BE2C (cell line): Measurements from ENCODE around the gene EFS. TPM values are rescaled to one million over a fixed set of nuclear protein-coding genes. Genes with fewer than 3 reads are reported as not detected.

Experiments
- DNase-seq: peaks from one replicate; pipeline ENCODE4 v3.0.0-alpha.2; 2020
- H3K27me3 ChIP-seq: fragments of 250-450 bp; sonication (Bioruptor Pico); 2 replicates; pipeline ENCODE4 v1.5.1; 2020; ENCODE audit warnings: mild to moderate bottlenecking
- H3K36me3 ChIP-seq: fragments of 250-450 bp; sonication (Bioruptor Pico); 2 replicates; pipeline ENCODE4 v1.5.1; 2020; ENCODE audit warnings: mild to moderate bottlenecking
- H3K4me1 ChIP-seq: fragments of 250-450 bp; sonication (Bioruptor Pico); 2 replicates; pipeline ENCODE4 v1.5.1; 2020
- H3K4me3 ChIP-seq: 2 replicates; pipeline ENCODE4 v1.5.1; 2011; ENCODE audit warnings: low read depth, low read length
- H3K9me3 ChIP-seq: fragments of 250-450 bp; sonication (Bioruptor Pico); 2 replicates; pipeline ENCODE4 v1.5.1; 2020
- polyA plus RNA-seq: library from polyadenylated mRNA; unstranded; fragments of >200 nt; gene quantifications from one replicate; pipeline ENCODE4 v1.2.1, GENCODE V29; 2012; ENCODE audit warnings: low read depth, missing spikeins; ENCODE audit not compliant: insufficient read length, insufficient read depth
- TF ChIP-seq, protein P1 (sequence below): IDR thresholded peaks from 2 replicates; pipeline ENCODE4 v1.5.1; 2012; ENCODE audit warnings: mild to moderate bottlenecking, low read depth, low read length

Gene EFS
- not detected for polyA plus RNA-seq

- Histone ChIP-seq H3K27me3 (no peaks in the 10 kb centered on the region), H3K36me3 (no peaks in the 10 kb centered on the region), H3K4me1 (no peaks in the 10 kb centered on the region), H3K4me3 (no peak within 1 kb of the TSS), H3K9me3 (no peaks in the 10 kb centered on the region)
- no peak for DNase-seq
- TF ChIP-seq, protein P1, sequence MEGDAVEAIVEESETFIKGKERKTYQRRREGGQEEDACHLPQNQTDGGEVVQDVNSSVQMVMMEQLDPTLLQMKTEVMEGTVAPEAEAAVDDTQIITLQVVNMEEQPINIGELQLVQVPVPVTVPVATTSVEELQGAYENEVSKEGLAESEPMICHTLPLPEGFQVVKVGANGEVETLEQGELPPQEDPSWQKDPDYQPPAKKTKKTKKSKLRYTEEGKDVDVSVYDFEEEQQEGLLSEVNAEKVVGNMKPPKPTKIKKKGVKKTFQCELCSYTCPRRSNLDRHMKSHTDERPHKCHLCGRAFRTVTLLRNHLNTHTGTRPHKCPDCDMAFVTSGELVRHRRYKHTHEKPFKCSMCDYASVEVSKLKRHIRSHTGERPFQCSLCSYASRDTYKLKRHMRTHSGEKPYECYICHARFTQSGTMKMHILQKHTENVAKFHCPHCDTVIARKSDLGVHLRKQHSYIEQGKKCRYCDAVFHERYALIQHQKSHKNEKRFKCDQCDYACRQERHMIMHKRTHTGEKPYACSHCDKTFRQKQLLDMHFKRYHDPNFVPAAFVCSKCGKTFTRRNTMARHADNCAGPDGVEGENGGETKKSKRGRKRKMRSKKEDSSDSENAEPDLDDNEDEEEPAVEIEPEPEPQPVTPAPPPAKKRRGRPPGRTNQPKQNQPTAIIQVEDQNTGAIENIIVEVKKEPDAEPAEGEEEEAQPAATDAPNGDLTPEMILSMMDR, result no peak
Observed at GRCh38 chr14:23365036-23365731, at the start of gene EFS. TSS of gene EFS (minus strand) at chr14:23365172. CDS start at chr14:23365025, 147 bp downstream.

GRCh38 chr14:23414254-23414653, 49.3 kb upstream of the EFS start:
- no peak for DNase-seq
- Histone ChIP-seq H3K36me3 (no peaks in the 10 kb centered on the region), H3K4me1 (no peaks in the 10 kb centered on the region), H3K9me3 (no peaks in the 10 kb centered on the region), H3K27me3 (peaks cover 16% of the 10 kb centered on the region), H3K4me3 (no peak overlapping the region)
- TF ChIP-seq, protein P1, result no peak

DNA sequence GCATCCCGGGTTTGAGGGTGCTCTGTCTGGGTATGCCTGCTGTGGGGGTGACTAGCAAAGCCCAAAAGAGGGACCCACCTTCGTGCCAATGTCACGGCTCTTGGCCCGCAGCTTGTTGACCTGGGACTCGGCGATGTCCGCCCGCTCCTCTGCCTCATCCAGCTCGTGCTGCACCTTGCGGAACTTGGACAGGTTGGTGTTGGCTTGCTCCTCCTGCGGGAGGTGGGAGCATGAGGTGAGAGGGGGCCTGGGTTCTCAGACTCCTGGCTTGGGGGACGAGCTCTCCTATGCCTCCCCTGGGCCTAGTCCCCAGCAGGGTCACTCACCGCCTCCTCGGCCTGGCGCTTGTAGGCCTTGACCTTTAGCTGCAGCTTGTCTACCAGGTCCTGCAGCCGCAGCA, 48.7 kb upstream of the EFS start:
- TF ChIP-seq, protein P1, result no peak
- Histone ChIP-seq H3K9me3 (no peaks in the 10 kb centered on the region), H3K36me3 (no peaks in the 10 kb centered on the region), H3K27me3 (peaks cover 16% of the 10 kb centered on the region), H3K4me1 (no peaks in the 10 kb centered on the region), H3K4me3 (no peak overlapping the region)
- DNase-seq, result no peak

DNA sequence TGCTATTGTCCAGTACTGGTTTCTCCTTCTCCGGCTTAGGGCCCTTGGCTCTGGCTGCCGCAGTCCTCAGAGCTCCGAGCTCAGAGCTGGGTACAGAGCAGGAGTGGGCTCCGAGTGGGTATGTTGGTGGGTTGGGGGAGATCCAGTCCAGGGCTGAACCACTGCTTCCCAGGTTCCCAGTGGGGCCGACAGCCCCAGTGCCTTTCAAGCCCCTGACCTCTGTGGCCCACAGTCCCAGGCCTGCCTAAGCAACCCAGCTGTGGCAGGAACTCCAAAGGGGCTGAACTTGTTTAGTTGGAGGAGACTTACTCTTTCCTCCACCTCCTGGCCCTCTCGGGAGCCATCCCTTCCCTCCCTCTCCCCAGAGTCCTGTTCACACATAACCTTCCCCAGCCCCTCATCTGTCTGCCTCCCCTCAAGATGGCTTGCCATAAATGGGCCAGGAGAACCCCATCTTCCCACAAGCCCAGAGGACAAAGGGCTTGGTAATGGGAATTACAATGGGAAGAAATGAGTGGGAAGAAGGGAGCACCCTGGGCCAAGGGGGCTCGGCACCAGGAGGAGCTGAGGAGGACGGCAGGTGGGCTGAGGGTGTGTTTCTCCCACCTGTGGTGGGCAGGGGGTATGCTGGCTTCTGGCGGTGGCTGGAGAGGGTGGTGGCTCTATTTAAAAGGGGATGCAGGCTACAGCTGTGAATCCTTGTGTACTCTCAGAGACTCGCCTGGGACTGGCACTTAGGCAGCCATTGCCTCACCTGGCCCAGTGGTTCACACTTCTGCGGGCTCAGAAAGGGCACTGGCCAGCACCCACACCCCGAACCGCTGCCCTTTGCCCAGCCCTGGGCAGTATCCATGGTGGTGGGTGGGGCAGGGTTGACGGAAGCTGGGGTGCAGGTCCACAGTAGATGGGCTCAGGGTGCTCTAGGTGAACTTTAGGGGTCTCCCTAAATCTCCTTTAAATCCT, 46.9 kb upstream of the EFS start:
- TF ChIP-seq, protein P1, result no peak
- no peaks in the 10 kb centered on the region for H3K4me1 ChIP-seq
- no peaks in the 10 kb centered on the region for H3K36me3 ChIP-seq
- H3K9me3 ChIP-seq, result no peaks in the 10 kb centered on the region
- H3K4me3 ChIP-seq, result no peak overlapping the region
- peaks cover 22% of the 10 kb centered on the region for H3K27me3 ChIP-seq
- no peak for DNase-seq

GRCh38 chr14:23409966-23410635, 45.1 kb upstream of the EFS start:
- H3K27me3 ChIP-seq, result peaks cover 22% of the 10 kb centered on the region
- no peaks in the 10 kb centered on the region for H3K36me3 ChIP-seq
- H3K4me3 ChIP-seq, result no peak overlapping the region
- TF ChIP-seq, protein P1, result no peak
- H3K4me1 ChIP-seq, result no peaks in the 10 kb centered on the region
- DNase-seq, result no peak
- H3K9me3 ChIP-seq, result no peaks in the 10 kb centered on the region
